ENCODE measurements around the gene KRTAP4-9.
"Not testable (repeated sequence)": the region's sequence is repeated elsewhere in the genome, so short reads cannot be mapped to it uniquely, and the experiment has no call there.

KRTAP4-9 gene

DNA sequence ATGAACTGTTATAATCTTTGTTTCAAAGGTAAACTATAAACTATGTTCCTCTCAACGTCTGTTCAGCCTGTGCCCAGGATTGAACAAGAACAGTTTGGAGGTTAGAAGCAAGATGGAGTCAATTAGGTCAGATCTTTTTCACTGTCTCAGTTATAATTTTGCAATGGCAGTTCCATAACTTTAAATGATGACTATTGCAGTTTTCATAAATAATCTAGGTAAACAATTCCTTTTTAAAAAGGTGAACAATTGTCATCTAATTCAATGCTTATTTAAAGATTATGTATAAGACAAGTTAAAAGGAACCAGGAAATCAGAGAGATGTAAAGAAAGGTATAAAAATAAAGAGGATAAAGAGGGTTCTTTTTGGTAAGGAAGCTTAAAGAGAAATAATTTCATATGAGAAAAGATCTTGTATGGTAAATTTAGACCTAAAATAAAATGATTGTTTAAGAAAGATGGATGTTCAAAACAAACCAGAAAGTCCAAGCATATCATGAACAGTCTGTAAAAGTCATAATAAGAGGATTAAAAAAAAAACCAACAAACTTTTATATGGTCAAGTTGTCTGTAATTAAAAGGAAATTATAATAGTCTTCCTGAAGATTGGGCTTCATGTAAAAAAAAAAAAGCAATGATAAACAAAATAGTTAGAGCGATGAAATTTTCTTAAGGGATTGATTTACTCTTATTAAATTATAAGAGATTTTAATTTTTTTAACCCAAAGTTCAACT lies 6.1 kb downstream of the KRTAP4-9 start:
- no peak for TF ChIP-seq CTCF (IDR thresholded peaks at IDR 0.05; ENCODE audit: control insufficient read depth, insufficient read depth, low read depth, low read length, missing control alignments)
- no peak overlapping the region for H3K4me3 ChIP-seq (ENCODE audit: control insufficient read depth, low read depth, low read length)
- DNase-seq (ENCODE audit: low read depth), result no peak

- no peak for DNase-seq (ENCODE audit: low read depth)
These were observed 11.1 kb downstream of the KRTAP4-9 start for GRCh38 chr17:41116297-41116696.

DNA sequence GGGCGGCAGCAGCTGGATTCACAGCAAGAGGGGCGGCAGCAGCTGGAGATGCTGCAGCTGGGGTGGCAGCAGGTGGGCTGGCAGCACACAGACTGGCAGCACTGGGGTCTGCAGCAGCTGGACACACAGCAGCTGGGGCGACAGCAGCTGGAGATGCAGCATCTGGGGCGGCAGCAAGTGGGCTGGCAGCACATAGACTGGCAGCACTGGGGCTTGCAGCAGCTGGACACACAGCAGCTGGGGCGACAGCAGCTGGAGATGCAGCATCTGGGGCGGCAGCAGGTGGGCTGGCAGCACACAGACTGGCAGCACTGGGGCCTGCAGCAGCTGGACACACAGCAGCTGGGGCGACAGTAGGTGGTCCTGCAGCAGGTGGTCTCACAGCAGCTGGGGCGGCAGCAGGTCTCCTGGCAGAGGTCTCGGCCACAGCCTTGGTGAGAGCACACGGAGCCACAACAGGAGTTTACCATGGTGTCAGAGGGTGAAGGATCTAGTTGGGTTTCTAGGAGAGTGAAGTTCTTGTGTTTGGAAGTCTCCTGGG lies 12.7 kb downstream of the KRTAP4-9 start, which contains the start of gene KRTAP4-11:
Gene KRTAP4-11 (minus strand): TSS at position 528 of the 541 bp plus-strand sequence. CDS start 58 bp downstream, at position 470.
- DNase-seq (ENCODE audit: low read depth); H3K4me3 ChIP-seq (ENCODE audit: control insufficient read depth, low read depth, low read length): not testable (repeated sequence)

More at GRCh38 chr17:41116297-41116696, 11.1 kb downstream of the KRTAP4-9 start:
- H3K4me3 ChIP-seq (ENCODE audit: control insufficient read depth, low read depth, low read length), result no peak overlapping the region
- no peak for TF ChIP-seq CTCF (IDR thresholded peaks at IDR 0.05; ENCODE audit: control insufficient read depth, insufficient read depth, low read depth, low read length, missing control alignments)

DNA sequence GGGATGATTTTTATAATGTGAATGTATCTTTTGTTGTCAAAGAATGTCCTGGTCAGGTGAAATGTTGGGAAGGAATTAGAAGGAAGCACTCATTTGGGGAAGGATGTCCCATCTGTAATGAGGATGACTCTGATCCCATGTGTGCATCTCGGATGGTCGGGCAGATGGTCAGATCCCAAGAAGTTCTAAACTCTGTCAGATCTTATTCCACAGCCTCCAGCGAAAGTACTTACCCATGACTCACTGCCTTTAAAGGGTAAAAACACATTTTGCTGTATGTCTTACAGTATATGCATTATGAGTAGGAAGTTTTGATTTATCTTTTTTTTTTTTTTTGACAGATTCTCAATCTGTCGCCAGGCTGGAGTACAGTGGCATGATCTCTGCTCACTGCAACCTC lies 13.5 kb downstream of the KRTAP4-9 start:
- TF ChIP-seq CTCF (IDR thresholded peaks at IDR 0.05; ENCODE audit: control insufficient read depth, insufficient read depth, low read depth, low read length, missing control alignments), result no peak
- H3K4me3 ChIP-seq (ENCODE audit: control insufficient read depth, low read depth, low read length), result no peak overlapping the region
- DNase-seq (ENCODE audit: low read depth), result no peak

DNA sequence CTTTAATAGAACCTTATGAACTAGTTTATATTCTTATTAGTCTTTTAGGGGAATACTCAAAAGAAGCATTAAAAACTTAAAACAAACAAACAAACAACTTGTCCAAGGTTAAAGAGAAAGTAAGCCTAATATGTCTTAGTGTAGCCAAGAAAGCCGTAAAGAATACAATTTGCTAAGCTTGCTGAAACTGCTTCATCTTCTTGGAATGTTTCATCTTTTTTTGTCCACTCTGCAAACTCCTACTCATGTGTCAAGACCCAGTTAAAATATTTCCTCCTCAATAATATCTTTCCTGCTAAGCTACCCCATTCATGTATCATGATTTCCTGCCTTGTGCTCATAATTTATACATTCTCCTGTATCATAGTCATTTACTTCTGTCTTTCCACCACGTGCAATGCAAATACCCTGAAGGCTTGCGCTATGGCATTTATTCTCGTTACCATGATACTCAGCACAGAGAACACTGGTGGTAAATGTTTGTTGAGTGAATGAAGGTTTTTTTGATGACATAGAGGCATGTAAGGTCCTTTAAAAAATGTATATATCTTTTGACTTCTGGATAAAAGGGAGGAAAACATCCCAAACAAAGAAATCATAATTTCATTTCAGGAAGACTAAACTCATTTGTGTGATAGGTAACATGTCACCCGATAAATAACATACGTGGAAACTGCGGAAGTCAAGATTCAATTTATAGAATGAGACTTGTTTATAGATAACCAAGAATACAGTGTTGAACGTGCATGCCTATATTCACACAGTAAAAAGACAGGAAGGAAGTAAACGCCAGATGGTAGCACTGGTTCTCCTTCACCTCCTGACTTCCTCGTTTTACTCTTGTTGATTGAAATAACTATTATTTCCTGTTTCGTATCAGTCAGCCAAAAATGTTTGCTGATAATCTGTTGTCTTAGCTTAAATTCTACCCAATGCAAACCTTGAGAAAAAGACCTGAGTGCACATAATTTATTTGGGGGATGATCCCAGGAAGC lies 14.8 kb downstream of the KRTAP4-9 start:
- not testable (repeated sequence) for H3K4me3 ChIP-seq (ENCODE audit: control insufficient read depth, low read depth, low read length); DNase-seq (ENCODE audit: low read depth)

GRCh38 chr17:41121742-41122141 lies 16.6 kb downstream of the KRTAP4-9 start:
- no peak for DNase-seq (ENCODE audit: low read depth)
- no peak for TF ChIP-seq CTCF (IDR thresholded peaks at IDR 0.05; ENCODE audit: control insufficient read depth, insufficient read depth, low read depth, low read length, missing control alignments)

GRCh38 chr17:41123292-41123990 lies 18.3 kb downstream of the KRTAP4-9 start:
- not testable (repeated sequence) for H3K4me3 ChIP-seq (ENCODE audit: control insufficient read depth, low read depth, low read length); DNase-seq (ENCODE audit: low read depth)

More at GRCh38 chr17:41121742-41122141, 16.6 kb downstream of the KRTAP4-9 start:
- H3K4me3 ChIP-seq (ENCODE audit: control insufficient read depth, low read depth, low read length), result no peak overlapping the region

DNA sequence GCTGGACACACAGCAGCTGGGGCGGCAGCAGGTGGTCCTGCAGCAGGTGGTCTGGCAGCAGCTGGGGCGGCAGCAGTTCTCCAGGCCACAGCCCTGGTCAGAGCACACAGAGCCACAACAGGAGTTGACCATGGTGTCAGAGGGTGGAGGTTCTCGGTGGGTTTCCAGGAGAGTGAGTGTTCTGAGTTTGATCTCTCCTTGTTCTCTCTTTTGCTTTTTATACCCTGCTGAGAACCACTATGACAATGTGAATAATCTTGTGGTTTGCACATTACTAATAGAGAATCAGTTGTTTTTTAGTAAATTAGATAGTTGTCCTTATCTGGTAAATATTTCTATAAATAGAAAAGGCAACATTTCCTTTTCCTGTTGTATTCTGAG lies 18.8 kb downstream of the KRTAP4-9 start, which contains the start of gene KRTAP4-12:
Gene KRTAP4-12 (minus strand): TSS at position 192 of the 381 bp plus-strand sequence. CDS start 60 bp downstream, at position 132.
- not testable (repeated sequence) for DNase-seq (ENCODE audit: low read depth); H3K4me3 ChIP-seq (ENCODE audit: control insufficient read depth, low read depth, low read length)
